ENCODE results near the gene BBIP1. TPM values are rescaled to one million over a fixed set of nuclear protein-coding genes. Genes with fewer than 3 reads are reported as not detected.
A peak's percentile ranks its signal among the peaks of the same experiment; 100 is the strongest.

BBIP1 gene
- total RNA-seq, 3 donors from 2014 or later: 20.0 to 35.0 (median 23.6) TPM

DNA sequence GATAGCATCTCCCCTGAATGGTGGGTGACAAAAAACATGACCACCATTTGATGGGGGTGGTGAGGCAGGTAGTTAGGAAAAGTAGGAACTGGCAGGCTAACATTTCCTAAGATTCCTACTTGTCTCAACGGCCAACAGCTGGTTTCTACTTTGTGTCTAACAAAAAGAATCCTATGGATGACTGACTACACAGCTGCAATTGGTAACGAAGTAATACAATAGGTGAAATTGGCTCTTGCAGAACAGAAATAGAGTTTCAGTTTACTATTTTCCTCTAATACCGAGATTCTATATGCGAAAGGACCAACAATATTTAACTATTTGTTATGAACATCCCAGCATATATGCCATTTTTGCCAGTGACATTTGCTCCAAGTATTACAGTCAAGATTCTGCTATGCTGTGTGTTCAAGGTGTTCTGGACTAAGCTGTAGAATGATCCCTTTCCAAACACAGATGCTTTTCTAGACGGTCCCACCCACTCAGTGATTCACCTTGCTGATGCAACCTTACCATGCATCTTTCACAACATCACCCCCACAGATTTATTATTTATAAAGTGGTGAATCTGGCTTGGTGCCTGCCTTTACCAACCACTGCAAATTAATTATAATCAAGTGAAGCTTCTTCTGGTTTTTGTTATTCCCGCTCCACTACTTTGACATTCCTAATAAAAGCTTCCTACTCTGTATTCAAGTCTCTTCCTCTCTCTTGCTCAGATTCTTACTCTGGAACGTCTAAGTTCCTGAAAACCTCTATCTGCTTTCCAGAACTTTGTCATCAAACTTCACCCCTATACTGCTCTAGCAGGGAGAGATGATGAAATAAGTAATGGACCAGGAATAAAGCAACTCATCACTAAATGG lies 16.8 kb downstream of the BBIP1 start:
- intact Hi-C loops (cut with DNase I; ENCODE audit: low total_unique reads): no loop called here
- peak overlapping the region; percentile 10 to 43 for H3K27ac ChIP-seq

DNA sequence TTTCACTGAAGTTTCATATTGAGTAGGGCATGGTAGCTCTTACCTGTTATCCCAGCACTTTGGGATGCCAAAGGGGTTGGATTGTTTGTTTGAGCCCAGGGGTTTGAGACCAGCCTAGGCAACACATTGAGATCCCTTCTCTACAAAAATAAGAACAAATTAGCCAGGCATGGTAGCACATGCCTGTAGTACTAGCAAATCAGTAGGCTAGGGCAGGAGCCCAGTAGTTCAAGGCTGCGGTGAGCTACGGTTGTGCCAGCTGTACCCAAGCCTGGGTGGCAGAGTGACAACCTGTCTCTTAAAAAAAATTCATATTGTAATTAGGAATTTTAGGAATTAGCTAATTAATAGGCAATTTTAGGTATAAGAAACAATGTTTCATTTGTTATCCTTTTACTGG lies 18.0 kb downstream of the BBIP1 start:
- Histone ChIP-seq H3K36me3 (peaks cover 8% of the 10 kb centered on the region), H3K27me3 (no peaks in the 10 kb centered on the region), H3K9me3 (no peaks in the 10 kb centered on the region), H3K4me1 (no peaks in the 10 kb centered on the region), H3K27ac (peak overlapping the region in 1 of 2 donors; percentile 2), H3K4me3 (no peak overlapping the region)
- DNase-seq (ENCODE audit: low spot score in 2 of 2): no peak
- intact Hi-C loops (cut with DNase I; ENCODE audit: low total_unique reads): no loop called here
- TF ChIP-seq, protein P1, sequence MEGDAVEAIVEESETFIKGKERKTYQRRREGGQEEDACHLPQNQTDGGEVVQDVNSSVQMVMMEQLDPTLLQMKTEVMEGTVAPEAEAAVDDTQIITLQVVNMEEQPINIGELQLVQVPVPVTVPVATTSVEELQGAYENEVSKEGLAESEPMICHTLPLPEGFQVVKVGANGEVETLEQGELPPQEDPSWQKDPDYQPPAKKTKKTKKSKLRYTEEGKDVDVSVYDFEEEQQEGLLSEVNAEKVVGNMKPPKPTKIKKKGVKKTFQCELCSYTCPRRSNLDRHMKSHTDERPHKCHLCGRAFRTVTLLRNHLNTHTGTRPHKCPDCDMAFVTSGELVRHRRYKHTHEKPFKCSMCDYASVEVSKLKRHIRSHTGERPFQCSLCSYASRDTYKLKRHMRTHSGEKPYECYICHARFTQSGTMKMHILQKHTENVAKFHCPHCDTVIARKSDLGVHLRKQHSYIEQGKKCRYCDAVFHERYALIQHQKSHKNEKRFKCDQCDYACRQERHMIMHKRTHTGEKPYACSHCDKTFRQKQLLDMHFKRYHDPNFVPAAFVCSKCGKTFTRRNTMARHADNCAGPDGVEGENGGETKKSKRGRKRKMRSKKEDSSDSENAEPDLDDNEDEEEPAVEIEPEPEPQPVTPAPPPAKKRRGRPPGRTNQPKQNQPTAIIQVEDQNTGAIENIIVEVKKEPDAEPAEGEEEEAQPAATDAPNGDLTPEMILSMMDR (IDR thresholded peaks at IDR 0.05): no peak
- TF ChIP-seq POLR2AphosphoS5 (IDR thresholded peaks at IDR 0.05) (no peak), POLR2A (IDR thresholded peaks at IDR 0.05) (no peak)

More for the DNA sequence above, 16.8 kb downstream of the BBIP1 start:
- Histone ChIP-seq H3K36me3 (no peaks in the 10 kb centered on the region), H3K27me3 (no peaks in the 10 kb centered on the region), H3K4me1 (no peaks in the 10 kb centered on the region), H3K4me3 (no peak overlapping the region), H3K9me3 (no peaks in the 10 kb centered on the region)
- TF ChIP-seq, protein P1 (IDR thresholded peaks at IDR 0.05): no peak
- TF ChIP-seq POLR2AphosphoS5 (IDR thresholded peaks at IDR 0.05): no peak
- DNase-seq (ENCODE audit: low spot score in 2 of 2): no peak

DNA sequence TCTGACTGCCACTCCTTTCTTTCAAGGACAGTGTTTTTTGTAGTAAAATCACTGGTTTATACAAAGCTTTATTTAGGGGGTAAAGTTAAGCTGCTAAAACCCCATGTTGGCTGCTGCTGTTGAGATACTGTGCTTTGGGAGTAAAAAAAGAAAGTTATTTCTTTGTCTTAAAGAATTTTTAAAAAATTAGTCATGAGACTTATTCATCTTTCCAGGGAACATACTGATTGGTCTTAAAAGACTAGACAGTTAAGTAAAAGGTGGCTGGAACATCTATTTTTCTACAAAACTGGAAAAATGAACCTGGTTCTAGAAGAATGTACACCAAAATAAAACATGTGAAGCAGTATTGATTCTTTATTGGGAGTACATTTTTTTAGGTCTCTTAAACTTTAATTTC lies 20.6 kb downstream of the BBIP1 start:
- Histone ChIP-seq H3K4me1 (no peaks in the 10 kb centered on the region), H3K36me3 (peaks cover 18% of the 10 kb centered on the region)
- DNase-seq (ENCODE audit: low spot score in 2 of 2): no peak

DNA sequence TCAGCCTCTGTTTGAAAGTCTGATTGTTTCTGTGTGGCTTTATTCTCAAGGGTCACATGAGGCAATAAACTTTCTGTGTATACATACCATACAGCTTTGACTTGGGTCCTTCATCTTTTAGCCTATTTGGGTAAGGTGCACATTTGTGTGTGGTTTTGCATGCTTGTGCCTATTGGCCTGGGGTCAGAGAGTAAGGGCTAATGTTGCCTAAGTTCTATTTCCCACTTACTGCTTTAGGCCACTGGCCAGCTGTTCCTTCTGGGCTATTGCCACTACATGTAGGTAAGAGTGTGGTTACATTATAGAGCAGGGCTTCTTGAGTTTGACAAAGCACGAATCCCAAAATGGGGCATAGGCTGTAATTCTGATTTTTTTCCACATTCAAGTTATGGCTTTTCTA lies 21.8 kb downstream of the BBIP1 start:
- H3K36me3 ChIP-seq: peaks cover 22% of the 10 kb centered on the region
- H3K27ac ChIP-seq: no peak overlapping the region
- no peak for DNase-seq (ENCODE audit: low spot score in 2 of 2)
- H3K4me3 ChIP-seq: no peak overlapping the region
- H3K27me3 ChIP-seq: no peaks in the 10 kb centered on the region
- H3K4me1 ChIP-seq: no peaks in the 10 kb centered on the region
- no peaks in the 10 kb centered on the region for H3K9me3 ChIP-seq
- no peak for TF ChIP-seq POLR2A (IDR thresholded peaks at IDR 0.05)
- intact Hi-C loops (cut with DNase I; ENCODE audit: low total_unique reads): no loop called here

More for the DNA sequence above, 20.6 kb downstream of the BBIP1 start:
- Histone ChIP-seq H3K4me3 (no peak overlapping the region), H3K9me3 (no peaks in the 10 kb centered on the region), H3K27me3 (no peaks in the 10 kb centered on the region), H3K27ac (no peak overlapping the region)
- no peak for TF ChIP-seq POLR2A (IDR thresholded peaks at IDR 0.05)
- TF ChIP-seq, protein P1 (IDR thresholded peaks at IDR 0.05): no peak
- intact Hi-C loops (cut with DNase I; ENCODE audit: low total_unique reads): no loop called here

DNA sequence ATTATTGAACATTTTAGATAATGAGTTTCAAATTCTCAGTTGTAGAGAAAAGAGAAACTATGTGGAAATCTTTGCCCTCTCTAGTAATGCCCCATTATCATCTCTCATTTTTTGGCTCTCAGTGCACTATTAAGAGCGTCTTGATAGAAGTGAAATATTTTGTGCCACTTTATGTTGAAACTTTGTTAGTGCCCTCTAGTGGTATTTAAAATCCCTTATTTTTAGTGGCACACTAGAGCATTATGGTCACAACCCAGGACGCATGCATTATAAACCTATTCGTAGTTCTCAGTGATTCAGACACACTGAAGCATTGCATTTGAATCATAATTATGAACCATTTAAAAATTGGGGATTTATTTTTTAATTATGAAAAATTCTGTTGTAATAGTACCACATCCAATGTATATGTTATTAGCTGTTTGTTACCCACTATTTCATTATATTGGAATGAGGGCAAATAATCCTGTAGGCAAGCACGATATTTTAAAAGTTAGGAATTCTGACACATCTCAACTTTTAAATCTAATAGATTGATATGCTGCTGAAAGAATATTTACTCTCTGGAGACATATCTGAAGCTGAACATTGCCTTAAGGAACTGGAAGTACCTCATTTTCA lies 25.3 kb downstream of the BBIP1 start:
- Histone ChIP-seq H3K4me1 (no peaks in the 10 kb centered on the region), H3K27ac (no peak overlapping the region), H3K36me3 (peaks cover 27% of the 10 kb centered on the region), H3K9me3 (no peaks in the 10 kb centered on the region), H3K27me3 (no peaks in the 10 kb centered on the region), H3K4me3 (no peak overlapping the region)
- intact Hi-C loops (cut with DNase I; ENCODE audit: low total_unique reads): loop anchor here (2.0 kb wide), 1 partner anchor 21 kb away; no protein-coding TSS in a partner anchor
- DNase-seq (ENCODE audit: low spot score in 2 of 2): no peak
- no peak for TF ChIP-seq POLR2A (IDR thresholded peaks at IDR 0.05)
- TF ChIP-seq, protein P1 (IDR thresholded peaks at IDR 0.05): peak in 2 of 3 donors; percentile 53 to 63
